ENCODE data around the gene EIF1AX. TPM values are rescaled to one million over a fixed set of nuclear protein-coding genes. Genes with fewer than 3 reads are reported as not detected.

Gene EIF1AX
- total RNA-seq, 2 experiments from 2014 or later = 27.5 to 98.5 TPM

DNA sequence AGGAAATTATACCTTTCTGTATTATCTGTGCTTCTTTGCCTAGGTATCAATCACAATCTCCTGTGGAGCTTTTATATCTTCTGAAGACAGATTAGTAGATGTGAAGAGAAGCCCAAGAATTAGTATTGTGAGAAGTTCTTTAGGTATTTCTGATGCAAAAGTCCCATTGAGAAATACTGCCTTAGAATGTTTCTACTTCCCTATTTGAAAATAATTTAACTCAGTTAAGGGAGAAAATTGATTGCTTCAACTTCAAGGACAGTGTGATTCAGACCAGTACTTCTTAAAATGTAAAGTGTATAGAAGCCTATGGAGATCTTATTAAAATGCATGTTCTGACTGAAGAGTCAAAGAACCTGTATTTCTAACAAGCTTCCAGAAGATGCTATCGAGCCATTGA is 9.0 kb downstream of the EIF1AX start:
- Histone ChIP-seq H2AFZ (ENCODE audit: low read length) (no peak overlapping the region), H3K79me2 (ENCODE audit: insufficient read depth, low read depth, low read length) (peaks cover 8% of the 10 kb centered on the region; the same call in 1 of the 2 replicates), H3K4me3 (ENCODE audit: low read depth, low read length, poor library complexity, severe bottlenecking) (no peak overlapping the region), H3K4me1 (ENCODE audit: insufficient read depth, low read length, poor library complexity, severe bottlenecking) (no peaks in the 10 kb centered on the region), H3K4me2 (ENCODE audit: low read length) (no peak overlapping the region), H4K20me1 (ENCODE audit: insufficient read depth, low read length) (no peaks in the 10 kb centered on the region), H3K27ac (ENCODE audit: low read depth, low read length, poor library complexity, severe bottlenecking) (no peak overlapping the region), H3K9me2 (ENCODE audit: insufficient read depth, low read length) (no peaks in the 10 kb centered on the region), H3K36me3 (ENCODE audit: insufficient read depth, low read length) (peaks cover 86% of the 10 kb centered on the region), H3K9me3 (ENCODE audit: low read length) (no peaks in the 10 kb centered on the region)
- intact Hi-C loops (cut with micrococcal nuclease; ENCODE audit: unreplicated experiment) = no loop called here
- TF ChIP-seq, protein P1, sequence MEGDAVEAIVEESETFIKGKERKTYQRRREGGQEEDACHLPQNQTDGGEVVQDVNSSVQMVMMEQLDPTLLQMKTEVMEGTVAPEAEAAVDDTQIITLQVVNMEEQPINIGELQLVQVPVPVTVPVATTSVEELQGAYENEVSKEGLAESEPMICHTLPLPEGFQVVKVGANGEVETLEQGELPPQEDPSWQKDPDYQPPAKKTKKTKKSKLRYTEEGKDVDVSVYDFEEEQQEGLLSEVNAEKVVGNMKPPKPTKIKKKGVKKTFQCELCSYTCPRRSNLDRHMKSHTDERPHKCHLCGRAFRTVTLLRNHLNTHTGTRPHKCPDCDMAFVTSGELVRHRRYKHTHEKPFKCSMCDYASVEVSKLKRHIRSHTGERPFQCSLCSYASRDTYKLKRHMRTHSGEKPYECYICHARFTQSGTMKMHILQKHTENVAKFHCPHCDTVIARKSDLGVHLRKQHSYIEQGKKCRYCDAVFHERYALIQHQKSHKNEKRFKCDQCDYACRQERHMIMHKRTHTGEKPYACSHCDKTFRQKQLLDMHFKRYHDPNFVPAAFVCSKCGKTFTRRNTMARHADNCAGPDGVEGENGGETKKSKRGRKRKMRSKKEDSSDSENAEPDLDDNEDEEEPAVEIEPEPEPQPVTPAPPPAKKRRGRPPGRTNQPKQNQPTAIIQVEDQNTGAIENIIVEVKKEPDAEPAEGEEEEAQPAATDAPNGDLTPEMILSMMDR (conservative IDR thresholded peaks at IDR 0.05; ENCODE audit: low read length) = no peak
- TF ChIP-seq EZH2phosphoT487 (IDR thresholded peaks at IDR 0.05; ENCODE audit: borderline replicate concordance, low read depth, low read length) = no peak
- no TSS peak for BruUV-seq (replicated peaks)
- CTCF ChIA-PET (ENCODE audit: unreplicated experiment) = no interaction called here
- POLR2A ChIA-PET = interaction anchor here (0.7 to 1.1 kb wide), 4 partner anchors 8 to 125 kb away, joined by 3 to 5 read pairs (median 4); no protein-coding TSS in a partner anchor
- no peak for DNase-seq (ENCODE audit: low spot score)

DNA sequence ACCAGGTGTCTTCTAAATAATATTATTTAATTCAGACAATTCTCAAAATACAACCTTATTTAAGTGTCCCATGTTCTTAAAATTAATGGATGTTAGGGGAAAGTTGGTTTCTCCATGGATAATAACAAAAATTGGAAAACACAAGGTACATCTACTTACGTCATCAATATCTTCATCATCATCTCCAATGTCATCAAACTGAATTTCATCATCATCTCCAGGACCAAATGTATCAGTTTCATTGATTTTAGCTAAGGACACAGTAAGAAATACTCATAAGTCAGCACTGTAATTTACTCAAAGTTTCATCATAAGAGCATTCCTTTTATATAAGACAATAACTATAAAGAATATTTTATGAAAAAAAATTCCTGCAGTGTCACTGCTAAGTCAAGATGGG is 11.3 kb downstream of the EIF1AX start:
- CTCF ChIA-PET (ENCODE audit: unreplicated experiment) = no interaction called here
- H3K9me2 ChIP-seq (ENCODE audit: insufficient read depth, low read length) = no peaks in the 10 kb centered on the region
- H3K4me2 ChIP-seq (ENCODE audit: low read length) = no peak overlapping the region
- no peak for DNase-seq (ENCODE audit: low spot score)
- POLR2A ChIA-PET = no interaction called here
- intact Hi-C loops (cut with micrococcal nuclease; ENCODE audit: unreplicated experiment) = no loop called here
- TF ChIP-seq, protein P1 (conservative IDR thresholded peaks at IDR 0.05; ENCODE audit: low read length) = no peak
- no peak for TF ChIP-seq EZH2phosphoT487 (IDR thresholded peaks at IDR 0.05; ENCODE audit: borderline replicate concordance, low read depth, low read length)
- H4K20me1 ChIP-seq (ENCODE audit: insufficient read depth, low read length) = no peaks in the 10 kb centered on the region
- H3K4me3 ChIP-seq (ENCODE audit: low read depth, low read length, poor library complexity, severe bottlenecking) = no peak overlapping the region
- no peaks in the 10 kb centered on the region for H3K79me2 ChIP-seq (ENCODE audit: insufficient read depth, low read depth, low read length)
- H3K27ac ChIP-seq (ENCODE audit: low read depth, low read length, poor library complexity, severe bottlenecking) = no peak overlapping the region
- no TSS peak for BruUV-seq (replicated peaks)
- no peaks in the 10 kb centered on the region for H3K9me3 ChIP-seq (ENCODE audit: low read length)
- no peaks in the 10 kb centered on the region for H3K4me1 ChIP-seq (ENCODE audit: insufficient read depth, low read length, poor library complexity, severe bottlenecking)
- H3K36me3 ChIP-seq (ENCODE audit: insufficient read depth, low read length) = peaks cover 67% of the 10 kb centered on the region
- no peak overlapping the region for H2AFZ ChIP-seq (ENCODE audit: low read length)

DNA sequence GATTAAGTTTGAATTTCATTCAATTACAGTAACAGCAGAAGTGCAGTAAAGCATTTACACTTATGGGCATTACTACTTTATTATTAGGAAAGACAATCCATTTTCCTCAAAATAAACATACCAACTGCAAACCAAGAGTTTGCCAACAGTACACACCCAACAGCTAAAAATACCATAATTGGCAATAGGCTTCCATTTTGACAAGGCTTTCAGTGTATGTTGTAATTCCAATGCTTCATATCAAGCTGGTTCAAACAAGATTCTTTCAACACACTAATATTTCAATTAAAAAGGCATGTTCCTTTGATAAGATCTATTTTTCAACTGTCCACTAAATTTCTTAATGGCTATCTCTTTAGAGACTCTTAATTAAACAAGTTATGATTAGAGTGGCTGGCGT is 12.1 kb downstream of the EIF1AX start:
- Histone ChIP-seq H3K36me3 (ENCODE audit: insufficient read depth, low read length) (peaks cover 66% of the 10 kb centered on the region), H3K4me1 (ENCODE audit: insufficient read depth, low read length, poor library complexity, severe bottlenecking) (no peaks in the 10 kb centered on the region), H2AFZ (ENCODE audit: low read length) (no peak overlapping the region), H3K27ac (ENCODE audit: low read depth, low read length, poor library complexity, severe bottlenecking) (no peak overlapping the region), H3K9me3 (ENCODE audit: low read length) (no peaks in the 10 kb centered on the region), H3K4me2 (ENCODE audit: low read length) (no peak overlapping the region), H3K9me2 (ENCODE audit: insufficient read depth, low read length) (no peaks in the 10 kb centered on the region), H3K4me3 (ENCODE audit: low read depth, low read length, poor library complexity, severe bottlenecking) (no peak overlapping the region), H4K20me1 (ENCODE audit: insufficient read depth, low read length) (no peaks in the 10 kb centered on the region), H3K79me2 (ENCODE audit: insufficient read depth, low read depth, low read length) (no peaks in the 10 kb centered on the region)
- intact Hi-C loops (cut with micrococcal nuclease; ENCODE audit: unreplicated experiment) = loop anchor here (2.0 kb wide), 1 partner anchor 225 kb away; no protein-coding TSS in a partner anchor
- ChIA-PET POLR2A (interaction anchor here (0.6 kb wide), 1 partner anchor 757 kb away, joined by 3 read pairs; no protein-coding TSS in a partner anchor), CTCF (ENCODE audit: unreplicated experiment) (no interaction called here)
- DNase-seq (ENCODE audit: low spot score) = no peak
- TF ChIP-seq EZH2phosphoT487 (IDR thresholded peaks at IDR 0.05; ENCODE audit: borderline replicate concordance, low read depth, low read length) = no peak
- TF ChIP-seq, protein P1 (conservative IDR thresholded peaks at IDR 0.05; ENCODE audit: low read length) = no peak
- no TSS peak for BruUV-seq (replicated peaks)

All from OCI-LY7 (cell line).